Stomach (tissue), 9 donors: ENCODE measurements around the gene RAB8B. TPM values are rescaled to one million over a fixed set of nuclear protein-coding genes. Genes with fewer than 3 reads are reported as not detected.

Experiments
- DNase-seq, 2 donors: peaks; one replicate each; pipeline versions ENCODE4 v3.0.0 to v3.0.0-alpha.2; 2013 to 2019
- H3K27ac ChIP-seq, 5 donors: fragments of 200-600 bp in 4 of 5; sonication (generic) in 4 of 5; one replicate each; pipeline ENCODE4 v1.5.1; 2013 to 2019; ENCODE audit warnings: mild to moderate bottlenecking in 1 of 5, moderate library complexity in 1 of 5
- H3K27me3 ChIP-seq, 3 donors: fragments of 200-600 bp; sonication (generic); one replicate each; pipeline ENCODE4 v1.5.1; 2017 to 2019; ENCODE audit warnings: mixed run types in 1 of 3
- H3K36me3 ChIP-seq, 4 donors: fragments of 200-600 bp; sonication (generic); 1 replicate in 3 of 4; 2 replicates in 1 of 4; pipeline ENCODE4 v1.5.1; 2016 to 2019
- H3K4me1 ChIP-seq, 4 donors: fragments of 200-600 bp; sonication (generic); one replicate each; pipeline ENCODE4 v1.5.1; 2016 to 2019
- H3K4me3 ChIP-seq, 4 donors: fragments of 200-600 bp; sonication (generic) in 3 of 4; one replicate each; pipeline ENCODE4 v1.5.1; 2016 to 2019; ENCODE audit warnings: mild to moderate bottlenecking in 1 of 4
- H3K9me3 ChIP-seq, 4 donors: fragments of 200-600 bp; sonication (generic); one replicate each; pipeline ENCODE4 v1.5.1; 2016 to 2019
- CTCF ChIP-seq, 7 experiments: fragments of 450-650 bp in 4 of 7; fragments of 200-600 bp in 3 of 7; sonication (generic) in 3 of 7; IDR thresholded peaks; one replicate each; pipeline ENCODE4 v1.5.1; 2016 to 2019; ENCODE audit warnings: antibody characterized with exemption in 7 of 7, control low read depth in 2 of 7, mild to moderate bottlenecking in 1 of 7
- EP300 ChIP-seq: sonication (generic); formaldehyde crosslinking; IDR thresholded peaks from one replicate; pipeline ENCODE4 v1.6.1; 2017; ENCODE audit warnings: antibody characterized with exemption
- POLR2A ChIP-seq, 4 donors: fragments of 450-650 bp; IDR thresholded peaks; one replicate each; pipeline ENCODE4 v1.6.1; 2016; ENCODE audit warnings: antibody characterized with exemption in 4 of 4, control low read depth in 2 of 4, mild to moderate bottlenecking in 1 of 4, moderate library complexity in 1 of 4
- POLR2AphosphoS5 ChIP-seq, 3 donors: sonication (generic); formaldehyde crosslinking; IDR thresholded peaks; one replicate each; pipeline ENCODE4 v1.6.1; 2016; ENCODE audit warnings: antibody characterized with exemption in 3 of 3
- WGBS, 5 donors: extraction: QIAGEN DNeasy Blood & Tissue Kit in 3 of 5; methylation state at CpG; one replicate each; pipeline versions ENCODE4 v1.1.5 to v1.1.7; 2013 to 2018; 5-methylcytosine and 5-hydroxymethylcytosine counted together
- intact Hi-C: fragments of 100-400 bp; cut with DNase I; formaldehyde crosslinking; loops from one replicate; pipeline ENCODE4 v1.15.1; 2023; ENCODE audit warnings: low total_unique reads
- polyA plus RNA-seq, 3 donors: library from polyadenylated mRNA; stranded (reverse); fragments of 200-250 nt; gene quantifications; one replicate each; pipeline ENCODE4 v1.2.3, GENCODE V29; 2013
- total RNA-seq, 5 donors: library from RNA; depleted of rRNA; stranded (reverse); fragments of >200 nt; gene quantifications; one replicate each; pipeline versions ENCODE4 v1.1.0 to v1.2.3, GENCODE V29; 2014 to 2016
- donor health status: healthy with polysubstance abuse.
- donor health status: Bipolar disorder and iron deficiency.
- donor health status: healthy.

The RAB8B gene
- total and polyA plus RNA-seq, 8 donors, result 2.0 to 103 (median 13.5) TPM

- no peaks in the 10 kb centered on the region for H3K9me3 ChIP-seq
- no peak for DNase-seq
- H3K4me3 ChIP-seq, result no peak overlapping the region
- H3K27ac ChIP-seq, result no peak overlapping the region
- intact Hi-C loops, result no loop called here
- peaks cover 15 to 72% (median 60%) of the 10 kb centered on the region in 4 donors for H3K36me3 ChIP-seq
- TF ChIP-seq POLR2A (IDR thresholded peaks at IDR 0.05) (no peak), POLR2AphosphoS5 (IDR thresholded peaks at IDR 0.05) (no peak), EP300 (no peak), CTCF (IDR thresholded peaks at IDR 0.05) (no peak)
- H3K27me3 ChIP-seq, result no peaks in the 10 kb centered on the region
- H3K4me1 ChIP-seq, result peaks cover 0 to 10% (median 0%) of the 10 kb centered on the region in 4 donors
- WGBS, 5 donors, result 64 to 75% (median 66%) methylated on average over 5 of the region's 5 CpGs
Observed at GRCh38 chr15:63260791-63261190, 71.4 kb downstream of the RAB8B start.

- intact Hi-C loops, result no loop called here
- no peak overlapping the region for H3K27ac ChIP-seq
- no peaks in the 10 kb centered on the region for H3K27me3 ChIP-seq
- DNase-seq, result no peak
- no peak overlapping the region for H3K4me3 ChIP-seq
- TF ChIP-seq POLR2AphosphoS5 (IDR thresholded peaks at IDR 0.05) (no peak), POLR2A (IDR thresholded peaks at IDR 0.05) (no peak), CTCF (IDR thresholded peaks at IDR 0.05) (no peak), EP300 (no peak)
- H3K4me1 ChIP-seq, result peaks cover 0 to 10% (median 0%) of the 10 kb centered on the region in 4 donors
- H3K9me3 ChIP-seq, result no peaks in the 10 kb centered on the region
- H3K36me3 ChIP-seq, result peaks cover 15 to 71% (median 60%) of the 10 kb centered on the region in 4 donors
Observed at GRCh38 chr15:63261311-63261710, 71.9 kb downstream of the RAB8B start.

GRCh38 chr15:63263519-63263918 is 74.1 kb downstream of the RAB8B start:
- no peak for TF ChIP-seq POLR2A (IDR thresholded peaks at IDR 0.05)
- DNase-seq, result no peak
- intact Hi-C loops, result no loop called here

GRCh38 chr15:63264688-63265293 is 75.4 kb downstream of the RAB8B start:
- Histone ChIP-seq H3K9me3 (no peaks in the 10 kb centered on the region), H3K36me3 (peaks cover 6 to 56% (median 39%) of the 10 kb centered on the region in 4 donors), H3K27ac (no peak overlapping the region), H3K4me3 (no peak overlapping the region), H3K4me1 (peaks cover 0 to 7% (median 0%) of the 10 kb centered on the region in 4 donors), H3K27me3 (no peaks in the 10 kb centered on the region)
- intact Hi-C loops, result no loop called here
- WGBS, 5 donors, result 25 to 59% (median 37%) methylated on average over 1 of the region's 1 CpG
- TF ChIP-seq EP300 (no peak), POLR2AphosphoS5 (IDR thresholded peaks at IDR 0.05) (no peak), CTCF (IDR thresholded peaks at IDR 0.05) (no peak), POLR2A (IDR thresholded peaks at IDR 0.05) (no peak)
- DNase-seq, result peak in 1 of 2 donors; percentile 17

More at GRCh38 chr15:63263519-63263918, 74.1 kb downstream of the RAB8B start:
- no peak overlapping the region for H3K4me3 ChIP-seq
- WGBS, 5 donors, result 64 to 81% (median 74%) methylated on average over 6 of the region's 6 CpGs
- peaks cover 0 to 7% (median 0%) of the 10 kb centered on the region in 4 donors for H3K4me1 ChIP-seq
- H3K27me3 ChIP-seq, result no peaks in the 10 kb centered on the region
- H3K27ac ChIP-seq, result no peak overlapping the region
- H3K9me3 ChIP-seq, result no peaks in the 10 kb centered on the region
- H3K36me3 ChIP-seq, result peaks cover 9 to 66% (median 47%) of the 10 kb centered on the region in 4 donors

GRCh38 chr15:63274427-63274826 is 85.0 kb downstream of the RAB8B start:
- intact Hi-C loops, result no loop called here
- WGBS, 5 donors, result 83 to 87% (median 85%) methylated on average over 3 of the region's 3 CpGs

More at GRCh38 chr15:63274427-63274826, 85.0 kb downstream of the RAB8B start:
- Histone ChIP-seq H3K36me3 (peaks cover 0 to 8% (median 3%) of the 10 kb centered on the region in 4 donors), H3K9me3 (no peaks in the 10 kb centered on the region), H3K27me3 (no peaks in the 10 kb centered on the region), H3K27ac (no peak overlapping the region), H3K4me3 (no peak overlapping the region), H3K4me1 (peaks cover 0 to 21% (median 12%) of the 10 kb centered on the region in 4 donors)
- peak in 1 of 2 donors; percentile 22 for DNase-seq
- TF ChIP-seq POLR2AphosphoS5 (IDR thresholded peaks at IDR 0.05) (no peak), POLR2A (IDR thresholded peaks at IDR 0.05) (no peak)
